Measurements from ENCODE around the gene ROPN1B.
"Not testable (repeated sequence)": the region's sequence is repeated elsewhere in the genome, so short reads cannot be mapped to it uniquely, and the experiment has no call there.

- TF ChIP-seq ZNF274 (IDR thresholded peaks at IDR 0.05; ENCODE audit: low read length); ZNF274 (tag by site-specific recombination; IDR thresholded peaks at IDR 0.05; ENCODE audit: borderline replicate concordance); SP2 (tag by site-specific recombination; IDR thresholded peaks at IDR 0.05); BCL11A (tag by site-specific recombination; IDR thresholded peaks at IDR 0.05; ENCODE audit: low read depth); CTCF (tag by site-specific recombination; IDR thresholded peaks at IDR 0.05); ZBTB7A (tag by site-specific recombination; IDR thresholded peaks at IDR 0.05; ENCODE audit: low read depth); ZSCAN16 (tag by site-specific recombination; IDR thresholded peaks at IDR 0.05); ZNF785 (tag by site-specific recombination; IDR thresholded peaks at IDR 0.05); ZNF148 (tag by site-specific recombination; IDR thresholded peaks at IDR 0.05; ENCODE audit: borderline replicate concordance): not testable (repeated sequence)
These were observed 6.4 kb downstream of the ROPN1B start for GRCh38 chr3:125975245-125976002.

All from HEK293 (cell line).